ENCODE results near the gene ZDHHC21. TPM values are rescaled to one million over a fixed set of nuclear protein-coding genes. Genes with fewer than 3 reads are reported as not detected.

ZDHHC21 gene
- polyA plus RNA-seq, 3 donors, result 0.34 to 2.0 (median 1.0) TPM

DNA sequence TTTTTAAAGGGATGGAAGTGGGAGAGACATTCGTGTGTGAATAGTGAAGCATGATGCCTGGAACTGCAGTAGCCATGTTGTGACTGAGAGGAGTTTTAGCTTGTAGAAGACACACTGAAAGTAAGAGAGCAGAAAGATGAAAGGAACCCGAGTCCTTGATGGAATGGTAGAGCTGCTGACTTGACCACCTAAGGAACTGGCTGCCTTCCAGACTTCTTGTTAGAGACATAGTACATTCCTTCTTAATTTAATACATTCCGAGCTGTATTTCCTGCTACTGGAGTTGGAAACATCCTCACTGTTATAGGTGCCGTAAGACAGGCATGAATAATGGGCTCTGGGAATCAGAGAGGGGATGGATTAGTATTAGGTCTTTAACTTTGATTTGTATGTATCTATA, 21.9 kb upstream of the ZDHHC21 start:
- H3K79me2 ChIP-seq (ENCODE audit: insufficient read depth, low read length), result no peaks in the 10 kb centered on the region
- Mint-ChIP-seq H3K27me3 (ENCODE audit: low read depth in 3 of 3) (peaks cover 4 to 20% (median 8%) of the 10 kb centered on the region in 3 donors), H3K36me3 (no peaks in the 10 kb centered on the region), H3K27ac (no peak overlapping the region), H3K9me3 (peaks cover 0 to 3% (median 0%) of the 10 kb centered on the region in 7 donors), H3K4me3 (no peak overlapping the region), H3K4me1 (no peaks in the 10 kb centered on the region)
- H3K9ac ChIP-seq (ENCODE audit: insufficient read depth, low read length, poor library complexity, severe bottlenecking), result no peak overlapping the region
- 88% methylated on average over 1 of the region's 4 CpGs for WGBS (ENCODE audit: insufficient coverage)
- no peak overlapping the region for H3K4me2 ChIP-seq (replicated peaks; ENCODE audit: extremely low read depth, low read length, poor library complexity, severe bottlenecking)
- no peaks in the 10 kb centered on the region for H3K9me3 ChIP-seq (replicated peaks in 1 of 2; ENCODE audit: control insufficient read depth in 1 of 2, insufficient read depth in 1 of 2, low read length in 2 of 2)
- H3K36me3 ChIP-seq (replicated peaks in 1 of 2; ENCODE audit: control insufficient read depth in 1 of 2, insufficient read depth in 2 of 2, low read length in 2 of 2), result no peaks in the 10 kb centered on the region
- no peaks in the 10 kb centered on the region for H4K20me1 ChIP-seq (ENCODE audit: insufficient read depth, low read length)
- TF ChIP-seq, protein P1, sequence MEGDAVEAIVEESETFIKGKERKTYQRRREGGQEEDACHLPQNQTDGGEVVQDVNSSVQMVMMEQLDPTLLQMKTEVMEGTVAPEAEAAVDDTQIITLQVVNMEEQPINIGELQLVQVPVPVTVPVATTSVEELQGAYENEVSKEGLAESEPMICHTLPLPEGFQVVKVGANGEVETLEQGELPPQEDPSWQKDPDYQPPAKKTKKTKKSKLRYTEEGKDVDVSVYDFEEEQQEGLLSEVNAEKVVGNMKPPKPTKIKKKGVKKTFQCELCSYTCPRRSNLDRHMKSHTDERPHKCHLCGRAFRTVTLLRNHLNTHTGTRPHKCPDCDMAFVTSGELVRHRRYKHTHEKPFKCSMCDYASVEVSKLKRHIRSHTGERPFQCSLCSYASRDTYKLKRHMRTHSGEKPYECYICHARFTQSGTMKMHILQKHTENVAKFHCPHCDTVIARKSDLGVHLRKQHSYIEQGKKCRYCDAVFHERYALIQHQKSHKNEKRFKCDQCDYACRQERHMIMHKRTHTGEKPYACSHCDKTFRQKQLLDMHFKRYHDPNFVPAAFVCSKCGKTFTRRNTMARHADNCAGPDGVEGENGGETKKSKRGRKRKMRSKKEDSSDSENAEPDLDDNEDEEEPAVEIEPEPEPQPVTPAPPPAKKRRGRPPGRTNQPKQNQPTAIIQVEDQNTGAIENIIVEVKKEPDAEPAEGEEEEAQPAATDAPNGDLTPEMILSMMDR (IDR thresholded peaks at IDR 0.05), result no peak
- no peak overlapping the region for H3K4me3 ChIP-seq (replicated peaks in 1 of 3; ENCODE audit: low read depth in 2 of 3, low read length in 3 of 3)
- H3K27ac ChIP-seq (ENCODE audit: low read depth in 1 of 2, low read length in 2 of 2), result no peak overlapping the region
- H3K27me3 ChIP-seq (ENCODE audit: control insufficient read depth in 2 of 2, insufficient read depth in 2 of 2, low read length in 2 of 2), result peaks cover 14 to 21% of the 10 kb centered on the region in 2 donors
- no peak overlapping the region for H2AFZ ChIP-seq (ENCODE audit: insufficient read depth, low read depth, low read length, poor library complexity, severe bottlenecking)
- intact Hi-C loops (cut with micrococcal nuclease), result no loop called here
- no peak for DNase-seq
- H3K4me1 ChIP-seq (ENCODE audit: control insufficient read depth in 1 of 2, insufficient read depth in 2 of 2, low read length in 2 of 2), result no peaks in the 10 kb centered on the region

DNA sequence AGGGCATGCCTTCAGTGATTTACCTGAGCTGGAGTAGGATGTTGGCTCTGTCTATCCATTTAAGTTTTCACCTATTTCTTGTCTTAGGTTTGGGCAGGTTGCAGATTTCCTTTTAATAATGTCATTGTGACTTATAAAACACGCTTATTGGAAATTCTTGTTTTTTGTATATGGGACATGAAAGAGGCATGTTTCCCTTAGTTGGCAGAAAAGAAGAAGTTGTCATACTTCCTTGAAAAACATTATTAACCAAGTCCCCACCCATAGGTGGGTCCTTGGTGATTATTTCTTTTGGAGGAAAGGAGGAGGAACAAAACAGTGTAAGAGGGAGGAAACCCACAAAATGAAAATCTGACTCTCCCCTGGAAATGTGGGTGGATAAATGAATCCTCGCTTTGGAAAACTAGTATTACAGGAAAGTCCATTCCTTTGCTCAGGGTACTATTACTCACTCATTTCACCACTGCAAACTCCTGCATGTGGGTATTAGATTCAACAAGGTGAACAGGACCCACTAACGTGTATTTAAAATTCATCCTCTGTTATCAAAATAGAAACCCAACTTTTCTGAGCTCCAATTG, 20.0 kb upstream of the ZDHHC21 start:
- TF ChIP-seq, protein P1 (IDR thresholded peaks at IDR 0.05), result no peak
- Histone ChIP-seq H3K4me2 (replicated peaks; ENCODE audit: extremely low read depth, low read length, poor library complexity, severe bottlenecking) (no peak overlapping the region), H3K79me2 (ENCODE audit: insufficient read depth, low read length) (no peaks in the 10 kb centered on the region), H2AFZ (ENCODE audit: insufficient read depth, low read depth, low read length, poor library complexity, severe bottlenecking) (no peak overlapping the region), H3K27me3 (ENCODE audit: control insufficient read depth in 2 of 2, insufficient read depth in 2 of 2, low read length in 2 of 2) (peaks cover 21 to 37% of the 10 kb centered on the region in 2 donors), H4K20me1 (ENCODE audit: insufficient read depth, low read length) (no peaks in the 10 kb centered on the region), H3K9me3 (replicated peaks in 1 of 2; ENCODE audit: control insufficient read depth in 1 of 2, insufficient read depth in 1 of 2, low read length in 2 of 2) (peaks cover 0 to 3% of the 10 kb centered on the region in 2 donors), H3K36me3 (replicated peaks in 1 of 2; ENCODE audit: control insufficient read depth in 1 of 2, insufficient read depth in 2 of 2, low read length in 2 of 2) (no peaks in the 10 kb centered on the region), H3K4me3 (replicated peaks in 1 of 3; ENCODE audit: low read depth in 2 of 3, low read length in 3 of 3) (no peak overlapping the region), H3K4me1 (ENCODE audit: control insufficient read depth in 1 of 2, insufficient read depth in 2 of 2, low read length in 2 of 2) (no peaks in the 10 kb centered on the region), H3K27ac (ENCODE audit: low read depth in 1 of 2, low read length in 2 of 2) (no peak overlapping the region), H3K9ac (ENCODE audit: insufficient read depth, low read length, poor library complexity, severe bottlenecking) (no peak overlapping the region)
- Mint-ChIP-seq H3K27ac (no peak overlapping the region), H3K9me3 (peaks cover 0 to 10% (median 3%) of the 10 kb centered on the region in 7 donors), H3K36me3 (no peaks in the 10 kb centered on the region), H3K4me1 (no peaks in the 10 kb centered on the region), H3K27me3 (ENCODE audit: low read depth in 3 of 3) (peaks cover 13 to 27% (median 19%) of the 10 kb centered on the region in 3 donors), H3K4me3 (no peak overlapping the region)
- intact Hi-C loops (cut with micrococcal nuclease), result no loop called here
- 40% methylated on average over 1 of the region's 3 CpGs for WGBS (ENCODE audit: insufficient coverage)
- no peak for DNase-seq

Data from CD14-positive monocyte (primary cell).